Measurements from ENCODE around the gene ZBTB47. TPM values are rescaled to one million over a fixed set of nuclear protein-coding genes. Genes with fewer than 3 reads are reported as not detected.

ZBTB47 gene
- total RNA-seq, 1 donor from 2014 or later = 118 TPM

- peaks cover 81% of the 10 kb centered on the region for H3K4me1 ChIP-seq
- intact Hi-C loops (cut with micrococcal nuclease) = loop anchor here (10.0 kb wide), 1 partner anchor 93 kb away; no protein-coding TSS in a partner anchor
- H3K27ac ChIP-seq (replicated peaks) = peak overlapping the region; percentile 96
- peak overlapping the region; percentile 81 for H3K4me3 ChIP-seq
- no peak for DNase-seq
- H3K36me3 ChIP-seq = peaks cover 17% of the 10 kb centered on the region
- H3K9me3 ChIP-seq (replicated peaks) = no peaks in the 10 kb centered on the region
- no peaks in the 10 kb centered on the region for H3K27me3 ChIP-seq (ENCODE audit: low read depth)
- TF ChIP-seq, protein P1, sequence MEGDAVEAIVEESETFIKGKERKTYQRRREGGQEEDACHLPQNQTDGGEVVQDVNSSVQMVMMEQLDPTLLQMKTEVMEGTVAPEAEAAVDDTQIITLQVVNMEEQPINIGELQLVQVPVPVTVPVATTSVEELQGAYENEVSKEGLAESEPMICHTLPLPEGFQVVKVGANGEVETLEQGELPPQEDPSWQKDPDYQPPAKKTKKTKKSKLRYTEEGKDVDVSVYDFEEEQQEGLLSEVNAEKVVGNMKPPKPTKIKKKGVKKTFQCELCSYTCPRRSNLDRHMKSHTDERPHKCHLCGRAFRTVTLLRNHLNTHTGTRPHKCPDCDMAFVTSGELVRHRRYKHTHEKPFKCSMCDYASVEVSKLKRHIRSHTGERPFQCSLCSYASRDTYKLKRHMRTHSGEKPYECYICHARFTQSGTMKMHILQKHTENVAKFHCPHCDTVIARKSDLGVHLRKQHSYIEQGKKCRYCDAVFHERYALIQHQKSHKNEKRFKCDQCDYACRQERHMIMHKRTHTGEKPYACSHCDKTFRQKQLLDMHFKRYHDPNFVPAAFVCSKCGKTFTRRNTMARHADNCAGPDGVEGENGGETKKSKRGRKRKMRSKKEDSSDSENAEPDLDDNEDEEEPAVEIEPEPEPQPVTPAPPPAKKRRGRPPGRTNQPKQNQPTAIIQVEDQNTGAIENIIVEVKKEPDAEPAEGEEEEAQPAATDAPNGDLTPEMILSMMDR (IDR thresholded peaks at IDR 0.05; ENCODE audit: borderline replicate concordance) = no peak
Observed at GRCh38 chr3:42652251-42652610, 1.3 kb upstream of the ZBTB47 start.

DNA sequence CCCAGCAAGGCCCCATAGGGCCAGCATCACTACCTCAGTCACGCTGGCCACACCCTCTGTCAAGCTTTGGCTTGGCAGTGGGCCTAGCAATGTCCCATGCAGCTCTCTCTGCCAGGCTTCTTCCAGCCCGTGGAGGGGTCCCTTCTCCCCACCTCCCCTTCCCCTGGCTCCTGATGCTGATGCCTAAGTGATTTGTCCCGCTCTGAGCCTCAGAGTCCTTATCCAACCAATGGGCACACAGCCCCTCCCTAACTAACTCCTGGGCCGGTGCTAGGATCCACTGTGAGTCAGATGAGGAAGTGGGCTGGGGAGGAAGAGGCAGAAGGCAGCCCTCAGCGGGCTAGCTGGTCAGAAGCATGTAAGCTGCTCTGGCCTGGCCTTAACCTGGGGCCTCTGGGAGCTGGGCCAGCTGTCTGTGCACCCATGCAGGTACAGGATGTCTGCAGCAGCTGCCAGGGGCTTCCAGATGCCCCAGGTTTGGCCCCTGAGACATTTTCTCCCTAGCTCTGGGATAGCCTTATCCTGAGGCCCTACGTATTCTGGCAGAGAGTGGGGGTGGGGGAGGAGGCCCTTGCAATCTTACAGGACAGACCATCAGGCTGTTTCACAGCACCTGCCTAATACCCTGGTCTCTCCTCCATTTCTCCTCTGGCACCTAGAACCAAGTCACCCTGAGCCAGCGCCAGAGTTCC lies 740 bp upstream of the ZBTB47 start:
- peaks cover 76% of the 10 kb centered on the region for H3K4me1 ChIP-seq
- H3K4me3 ChIP-seq = peak overlapping the region; percentile 81
- peaks cover 12% of the 10 kb centered on the region for H3K36me3 ChIP-seq
- no peaks in the 10 kb centered on the region for H3K9me3 ChIP-seq (replicated peaks)
- DNase-seq = peak; percentile 66
- no peaks in the 10 kb centered on the region for H3K27me3 ChIP-seq (ENCODE audit: low read depth)
- peak overlapping the region; percentile 96 for H3K27ac ChIP-seq (replicated peaks)
- intact Hi-C loops (cut with micrococcal nuclease) = loop anchor here (10.0 kb wide), 1 partner anchor 92 kb away; no protein-coding TSS in a partner anchor
- TF ChIP-seq, protein P1 (IDR thresholded peaks at IDR 0.05; ENCODE audit: borderline replicate concordance) = no peak

DNA sequence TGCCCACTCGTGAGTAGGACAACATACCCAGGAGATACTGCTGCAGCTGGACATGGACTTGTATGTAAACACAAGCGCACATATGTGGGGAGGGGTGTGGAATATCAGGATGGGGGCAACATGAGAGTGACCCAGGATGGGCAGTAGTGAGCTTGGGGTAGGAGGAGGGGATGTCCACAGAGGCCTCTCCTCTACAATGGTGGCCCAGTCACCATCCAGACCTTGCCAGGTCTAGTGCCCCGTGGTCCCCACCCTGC lies 266 bp upstream of the ZBTB47 start:
- Histone ChIP-seq H3K27me3 (ENCODE audit: low read depth) (no peaks in the 10 kb centered on the region), H3K4me1 (peaks cover 76% of the 10 kb centered on the region), H3K9me3 (replicated peaks) (no peaks in the 10 kb centered on the region), H3K36me3 (peaks cover 12% of the 10 kb centered on the region), H3K4me3 (peak overlapping the region; percentile 81), H3K27ac (replicated peaks) (peak overlapping the region; percentile 96)
- DNase-seq = no peak
- TF ChIP-seq, protein P1 (IDR thresholded peaks at IDR 0.05; ENCODE audit: borderline replicate concordance) = no peak
- intact Hi-C loops (cut with micrococcal nuclease) = loop anchor here (10.0 kb wide), 1 partner anchor 92 kb away; no protein-coding TSS in a partner anchor

GRCh38 chr3:42654331-42655201 lies 1.1 kb downstream of the ZBTB47 start:
- Histone ChIP-seq H3K27me3 (ENCODE audit: low read depth) (no peaks in the 10 kb centered on the region), H3K9me3 (replicated peaks) (no peaks in the 10 kb centered on the region), H3K4me1 (peaks cover 76% of the 10 kb centered on the region), H3K27ac (replicated peaks) (peak overlapping the region; percentile 96), H3K4me3 (peak overlapping the region; percentile 81), H3K36me3 (peaks cover 16% of the 10 kb centered on the region)
- peak; percentile 61 for DNase-seq
- intact Hi-C loops (cut with micrococcal nuclease) = loop anchor here (10.0 kb wide), 1 partner anchor 90 kb away; no protein-coding TSS in a partner anchor
- TF ChIP-seq, protein P1 (IDR thresholded peaks at IDR 0.05; ENCODE audit: borderline replicate concordance) = no peak

- intact Hi-C loops (cut with micrococcal nuclease) = loop anchor here (10.0 kb wide), 1 partner anchor 89 kb away; no protein-coding TSS in a partner anchor
- no peak for DNase-seq
- Histone ChIP-seq H3K9me3 (replicated peaks) (no peaks in the 10 kb centered on the region), H3K4me3 (peak overlapping the region; percentile 81), H3K4me1 (peaks cover 83% of the 10 kb centered on the region), H3K27ac (replicated peaks) (peak overlapping the region; percentile 96), H3K36me3 (peaks cover 16% of the 10 kb centered on the region), H3K27me3 (ENCODE audit: low read depth) (no peaks in the 10 kb centered on the region)
- TF ChIP-seq, protein P1 (IDR thresholded peaks at IDR 0.05; ENCODE audit: borderline replicate concordance) = no peak
Observed at GRCh38 chr3:42655331-42655888, 1.9 kb downstream of the ZBTB47 start.
